ENCODE results near the gene PTGES3L. TPM values are rescaled to one million over a fixed set of nuclear protein-coding genes. Genes with fewer than 3 reads are reported as not detected.
A peak's percentile ranks its signal among the peaks of the same experiment; 100 is the strongest.

The PTGES3L gene
- total and polyA plus RNA-seq, 4 donors = 0.08 to 0.19 (median 0.13) TPM; not detected in 1

- no peak overlapping the region for H3K4me3 ChIP-seq (ENCODE audit: low read depth in 1 of 3, low read length in 3 of 3)
- peak overlapping the region; percentile 31 to 51 for H3K27ac ChIP-seq (ENCODE audit: low read depth in 1 of 2, low read length in 2 of 2)
- H3K27me3 ChIP-seq (ENCODE audit: control insufficient read depth in 4 of 4, insufficient read depth in 4 of 4, low read length in 3 of 4) = no peaks in the 10 kb centered on the region
- H3K9ac ChIP-seq (ENCODE audit: low read depth in 1 of 2, low read length in 2 of 2) = peak overlapping the region in 1 of 2 donors; percentile 28
- H3K36me3 ChIP-seq (ENCODE audit: control insufficient read depth in 4 of 4, insufficient read depth in 3 of 4, low read depth in 1 of 4, low read length in 3 of 4) = peaks cover 1 to 25% (median 10%) of the 10 kb centered on the region in 4 donors
- no peak for DNase-seq (ENCODE audit: low spot score)
- peaks cover 0 to 11% (median 9%) of the 10 kb centered on the region in 4 donors for H3K4me1 ChIP-seq (ENCODE audit: control insufficient read depth in 4 of 4, insufficient read depth in 4 of 4, low read length in 3 of 4)
- H3K9me3 ChIP-seq (ENCODE audit: control insufficient read depth in 4 of 4, low read length in 3 of 4) = no peaks in the 10 kb centered on the region
- TF ChIP-seq RAD21 (IDR thresholded peaks at IDR 0.05) (peak; percentile 24 to 45), NR2F2 (IDR thresholded peaks at IDR 0.05) (peak; percentile 25), FOXA1 (IDR thresholded peaks at IDR 0.05) (no peak), ATF3 (IDR thresholded peaks at IDR 0.05) (peak; percentile 54), EGR1 (IDR thresholded peaks at IDR 0.05; ENCODE audit: low read depth in 2 of 2) (peak in 1 of 2 donors; percentile 58), FOXA2 (IDR thresholded peaks at IDR 0.05) (no peak), MAX (IDR thresholded peaks at IDR 0.05) (peak; percentile 30), HNF4A (conservative IDR thresholded peaks at IDR 0.05) (peak; percentile 72 to 74), RXRA (IDR thresholded peaks at IDR 0.05) (peak; percentile 79 to 86), TAF1 (conservative IDR thresholded peaks at IDR 0.05) (no peak), JUND (IDR thresholded peaks at IDR 0.05) (peak; percentile 91 to 96), SP1 (IDR thresholded peaks at IDR 0.05) (peak; percentile 74), YY1 (IDR thresholded peaks at IDR 0.05) (peak; percentile 33), HNF4G (IDR thresholded peaks at IDR 0.05) (peak; percentile 24), REST (IDR thresholded peaks at IDR 0.05) (no peak), GABPA (IDR thresholded peaks at IDR 0.05 in 1 of 2, conservative IDR thresholded peaks at IDR 0.05 in 1 of 2) (peak in 1 of 2 donors; percentile 46), CTCF (IDR thresholded peaks at IDR 0.05; ENCODE audit: low read depth, low read length, missing input control) (no peak), ZBTB33 (IDR thresholded peaks at IDR 0.05) (no peak)
- 71% methylated on average over 5 of the region's 5 CpGs for whole genome bisulfite sequencing
These were observed 30.9 kb upstream of the PTGES3L start for GRCh38 chr17:43010667-43011308.

Measured in liver (tissue), 9 donors.